HTERT RPE-1 (cell line): ENCODE measurements around the gene ABHD12.

Experiments used
- in situ Hi-C: fragments of 300-500 bp; cut with MboI; formaldehyde crosslinking; loops from 4 replicates; pipeline ENCODE4 v1.14.3; 2020; ENCODE audit warnings: low sequenced_read_pairs

The ABHD12 gene

DNA sequence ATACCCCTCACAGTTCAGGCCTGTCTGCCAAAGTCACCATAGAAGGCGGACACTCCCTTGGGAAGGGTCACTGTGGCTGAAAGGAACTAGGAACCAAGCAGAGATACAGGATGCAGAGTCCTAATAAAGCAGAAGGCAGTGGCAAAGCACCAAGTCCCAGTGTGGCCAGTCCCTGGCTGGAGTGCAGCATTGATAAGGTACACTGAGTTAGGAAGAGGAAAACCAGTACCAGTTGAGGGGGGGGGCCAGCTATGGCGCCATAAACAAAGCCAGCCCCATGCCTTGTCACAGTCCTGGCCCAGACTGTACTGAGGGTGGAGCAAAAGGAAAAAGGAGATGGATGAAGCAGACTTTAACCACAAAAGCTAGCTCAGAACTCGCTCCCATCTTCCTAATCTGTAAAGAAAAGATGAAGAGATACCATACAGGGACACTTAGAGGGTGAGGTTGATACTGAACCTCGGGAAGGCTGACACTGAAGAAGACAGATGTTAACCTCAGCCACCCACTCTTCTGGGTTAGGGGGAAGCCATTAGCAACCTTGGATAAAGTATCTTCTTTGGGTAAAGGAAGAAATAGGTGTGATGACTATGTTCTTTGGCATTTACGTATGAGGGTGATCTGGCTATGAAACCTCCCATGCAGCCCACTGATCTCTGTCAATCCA is 7.8 kb downstream of the ABHD12 start:
- in situ Hi-C loops, result no loop called here

DNA sequence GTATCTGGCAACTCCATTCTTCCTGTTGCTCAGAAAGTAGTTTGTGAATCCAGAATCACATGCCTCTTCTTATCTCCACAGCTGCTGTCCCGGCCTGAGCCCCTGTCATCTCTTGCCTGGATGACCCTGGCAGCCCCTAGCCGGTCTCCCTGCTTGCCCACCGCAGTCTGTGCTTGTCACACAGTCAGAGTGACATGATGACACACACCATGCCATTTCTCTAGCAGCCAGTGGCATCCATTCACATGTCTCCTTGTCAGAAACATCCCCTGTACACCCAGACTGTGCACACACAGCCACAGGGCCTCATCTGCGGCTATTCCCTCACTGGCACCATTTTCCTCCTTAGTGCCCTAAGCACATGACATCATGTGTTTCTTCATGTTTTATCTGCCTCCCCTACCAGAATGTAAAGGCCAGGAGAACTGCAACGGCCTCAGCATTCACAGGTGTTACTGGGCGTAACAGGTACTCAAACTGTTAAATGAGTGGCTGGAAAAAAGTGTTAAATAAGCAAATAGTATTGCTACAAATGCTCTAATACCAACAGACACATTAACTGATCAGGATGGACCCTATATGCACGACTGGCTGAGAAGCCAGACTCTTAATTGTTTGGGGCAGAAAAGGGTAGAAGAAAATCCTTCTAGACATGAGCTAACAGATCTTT is 9.6 kb downstream of the ABHD12 start:
- in situ Hi-C loops, result no loop called here

DNA sequence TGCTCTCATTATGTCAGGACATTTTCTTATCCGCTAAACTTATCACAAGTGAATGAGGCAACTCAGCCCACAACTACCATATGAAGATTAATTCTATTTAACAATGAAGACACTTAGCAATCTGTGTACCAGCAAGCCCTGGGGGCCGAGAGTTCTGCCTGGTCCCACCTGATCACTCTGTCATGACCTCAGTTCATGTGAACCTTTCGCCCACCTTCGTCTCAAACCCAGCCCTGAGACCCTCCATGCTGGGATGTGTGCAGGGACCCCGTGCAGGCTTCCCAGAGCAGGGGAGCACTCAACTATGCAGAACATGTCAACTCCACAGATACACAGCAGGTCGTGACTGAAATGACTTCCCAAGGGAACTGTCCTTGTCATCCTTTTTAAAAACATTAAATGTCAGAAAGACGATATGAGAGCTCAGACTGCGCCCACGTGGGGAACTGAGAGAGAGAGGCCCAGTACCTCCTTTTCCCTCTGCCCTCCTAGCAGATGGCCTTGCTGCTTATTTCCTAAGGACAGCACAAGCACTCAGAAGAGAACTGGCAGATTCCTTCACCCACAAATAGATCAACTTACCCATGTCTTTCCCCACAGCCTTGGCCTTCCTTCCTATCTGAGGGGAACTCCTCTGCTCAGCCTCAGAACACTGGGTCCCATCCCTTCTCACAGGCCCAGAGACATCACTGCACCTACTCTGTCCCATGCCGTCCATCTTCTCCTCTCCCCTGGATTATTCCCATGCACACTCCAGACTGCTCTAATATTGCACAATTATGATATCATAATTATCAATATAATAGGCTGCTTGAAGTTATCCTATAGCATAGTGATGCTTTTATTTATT is 11.5 kb downstream of the ABHD12 start:
- in situ Hi-C loops, result no loop called here

DNA sequence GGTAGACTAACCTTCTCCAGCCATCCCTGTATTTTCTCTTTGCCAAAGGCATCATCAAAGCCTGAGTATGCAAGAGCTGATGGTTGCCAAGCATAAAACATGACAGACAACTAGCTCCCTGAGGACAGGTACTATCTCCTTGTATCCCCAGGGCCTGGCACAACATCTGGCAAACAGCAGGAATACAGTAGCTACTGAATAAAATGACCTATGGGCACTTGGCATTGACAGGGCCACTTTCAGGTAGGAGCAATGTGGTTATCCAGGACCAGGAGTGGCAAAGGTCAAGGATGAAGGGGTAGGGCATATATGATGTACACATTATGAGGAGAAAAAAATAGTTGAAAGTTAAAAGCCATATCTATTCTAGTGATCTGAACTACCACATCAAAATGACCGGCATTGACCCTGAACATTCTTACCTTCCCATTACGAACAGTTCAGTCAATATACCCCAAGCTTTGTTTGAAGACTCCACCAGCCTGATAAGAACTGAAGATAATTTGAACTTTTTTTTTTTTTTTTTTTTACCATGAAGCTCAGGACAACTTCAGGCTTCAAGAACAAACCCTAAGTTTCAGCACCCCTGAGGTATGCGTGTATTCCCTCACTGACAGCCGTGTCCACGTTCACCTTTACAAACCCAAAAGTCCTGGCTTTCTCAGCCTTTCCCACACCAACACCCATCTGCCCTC is 12.3 kb downstream of the ABHD12 start:
- in situ Hi-C loops, result no loop called here

DNA sequence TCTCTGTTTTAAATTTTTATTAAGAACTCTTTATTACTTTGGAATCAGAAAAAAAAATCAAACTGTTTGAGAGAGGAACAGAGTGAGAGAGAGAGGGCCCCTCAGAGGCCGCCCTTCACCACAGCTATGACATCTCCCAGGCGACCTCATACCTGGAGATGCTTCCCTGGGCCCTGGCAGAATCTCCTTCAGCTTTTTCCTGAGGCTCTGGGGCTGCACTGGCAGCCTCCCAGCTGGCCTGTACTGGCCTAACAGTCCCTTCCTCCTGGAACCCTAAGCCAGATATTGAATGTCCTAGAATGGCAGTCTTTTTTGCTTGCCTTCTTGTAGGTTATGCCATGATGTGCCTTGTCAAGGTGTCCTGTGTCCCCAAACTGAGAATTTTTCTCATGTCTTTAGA is 13.7 kb downstream of the ABHD12 start:
- in situ Hi-C loops, result no loop called here

DNA sequence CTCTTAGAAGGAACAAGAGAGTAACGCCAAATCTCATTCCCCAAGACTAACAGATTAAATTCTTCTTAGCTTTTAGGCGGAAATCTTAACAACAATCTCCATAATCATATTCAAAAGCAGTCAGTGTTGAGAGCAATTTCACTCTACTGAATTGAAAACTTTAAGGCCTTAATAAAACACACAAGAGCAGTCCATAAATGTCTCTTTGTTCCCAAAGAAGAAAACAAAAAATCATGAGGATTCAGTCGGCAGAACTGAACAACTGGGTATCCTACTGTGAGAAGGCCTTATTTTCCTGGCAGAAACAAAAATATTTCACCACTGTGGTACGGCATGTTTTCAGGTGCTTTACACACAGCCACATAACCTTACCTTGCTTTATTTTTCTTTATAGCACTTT is 14.4 kb downstream of the ABHD12 start:
- in situ Hi-C loops, result no loop called here

DNA sequence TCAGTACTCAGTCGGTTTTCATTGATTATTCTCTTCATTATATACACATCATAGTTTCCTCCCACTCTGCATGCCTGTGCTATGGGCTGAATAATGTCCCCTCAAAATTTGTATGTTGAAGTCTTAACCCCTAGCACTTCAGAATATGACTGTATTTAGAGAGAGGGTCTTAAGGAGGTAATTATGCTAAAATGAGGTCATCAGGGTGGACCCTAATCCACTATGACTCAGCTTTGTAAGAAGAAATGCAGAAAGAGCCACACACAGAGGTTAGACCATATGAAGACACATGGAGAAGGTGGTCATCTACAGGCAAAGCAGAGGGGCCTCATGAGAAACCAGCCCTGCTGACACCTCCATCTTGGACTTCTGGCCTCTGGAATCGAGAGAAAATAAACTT is 15.8 kb downstream of the ABHD12 start:
- in situ Hi-C loops, result no loop called here

DNA sequence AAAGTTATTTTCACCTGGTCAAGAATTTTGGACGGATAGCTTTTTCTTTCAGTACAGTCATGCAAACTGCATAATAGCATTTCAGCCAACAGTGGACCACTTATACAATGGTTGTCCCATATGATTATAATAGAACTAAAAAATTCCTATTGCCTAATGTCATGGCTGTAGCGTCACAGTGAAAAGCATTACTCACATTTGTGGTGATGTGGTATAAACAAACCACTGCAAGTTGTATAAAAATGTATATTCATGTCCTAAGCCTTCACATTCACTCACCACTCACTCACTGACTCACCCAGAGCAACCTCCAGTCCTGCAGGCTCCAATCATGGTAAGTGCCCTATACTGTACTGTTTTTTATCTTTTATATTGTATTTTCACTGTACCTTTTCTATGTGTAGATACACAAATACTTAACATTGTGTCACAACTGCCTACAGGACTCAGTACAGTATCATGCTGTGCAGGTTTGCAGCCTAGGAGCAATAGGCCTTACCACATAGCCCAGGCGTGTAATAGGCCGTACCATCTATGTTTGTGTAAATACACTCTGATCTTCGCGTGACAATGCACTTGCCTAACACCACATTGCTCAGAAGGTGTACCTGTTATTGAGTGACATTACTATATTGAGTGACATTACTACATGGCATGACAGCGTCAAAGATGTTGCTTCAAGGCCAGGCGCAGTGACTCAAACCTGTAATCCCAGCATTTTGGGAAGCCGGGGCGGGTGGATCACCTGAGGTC is 17.9 kb downstream of the ABHD12 start:
- in situ Hi-C loops, result no loop called here

DNA sequence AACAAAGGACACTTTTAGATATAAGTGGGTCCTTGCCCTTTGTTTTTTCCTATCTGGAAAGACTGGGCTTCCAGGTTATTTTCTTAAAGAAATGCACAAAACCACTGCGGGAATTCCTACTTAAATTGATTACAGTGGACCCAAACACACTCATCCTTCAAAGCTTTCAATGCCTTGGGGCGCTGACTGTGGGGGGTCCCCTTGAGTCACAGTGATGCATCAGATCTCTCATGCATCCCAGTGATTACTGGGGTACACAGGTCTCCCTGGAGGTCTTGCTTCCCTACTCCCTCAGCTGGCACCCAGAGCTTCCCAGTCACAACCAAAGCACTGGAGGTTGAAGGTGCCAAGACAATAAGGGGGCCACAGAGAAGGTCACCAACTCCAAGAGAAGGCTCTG is 20.7 kb downstream of the ABHD12 start:
- in situ Hi-C loops, result no loop called here

DNA sequence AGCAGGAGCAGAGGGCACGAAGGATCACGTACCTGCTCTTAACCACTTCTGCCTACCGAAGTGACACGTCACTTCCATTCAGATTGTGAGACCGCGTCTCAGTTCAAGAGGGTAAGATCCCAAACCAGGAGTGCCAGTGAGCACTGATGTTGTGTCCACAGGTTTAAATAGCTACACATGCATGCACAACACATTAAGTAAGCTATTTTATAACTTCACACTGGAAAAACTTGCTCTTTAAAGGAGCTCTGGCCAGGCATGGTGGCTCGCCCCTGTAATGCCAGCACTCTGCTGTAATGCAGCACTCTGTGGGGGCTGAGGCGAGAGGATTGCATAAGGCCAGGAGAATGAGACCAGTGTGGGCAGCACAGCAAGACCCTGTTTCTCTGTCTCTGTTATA is 21.1 kb downstream of the ABHD12 start:
- in situ Hi-C loops, result no loop called here

DNA sequence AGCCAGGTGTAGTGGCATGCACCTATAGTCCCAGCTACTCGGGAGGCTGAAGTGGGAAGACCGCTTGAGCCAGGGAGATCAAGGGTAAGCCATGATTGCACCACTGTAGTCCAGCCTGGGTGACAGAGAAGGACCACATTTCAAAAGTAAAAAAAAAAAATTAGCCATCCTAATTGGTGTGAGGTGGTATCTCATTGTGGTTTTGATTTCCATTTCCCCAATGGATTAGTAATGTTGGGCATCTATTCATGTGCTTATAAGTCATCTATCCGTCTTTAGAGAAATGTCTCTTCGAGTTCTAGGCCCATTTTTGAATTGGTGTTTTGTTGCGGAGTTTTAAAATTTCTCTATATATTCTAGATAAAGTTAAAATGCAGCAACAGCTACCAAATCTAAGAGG is 21.7 kb downstream of the ABHD12 start:
- in situ Hi-C loops, result no loop called here

DNA sequence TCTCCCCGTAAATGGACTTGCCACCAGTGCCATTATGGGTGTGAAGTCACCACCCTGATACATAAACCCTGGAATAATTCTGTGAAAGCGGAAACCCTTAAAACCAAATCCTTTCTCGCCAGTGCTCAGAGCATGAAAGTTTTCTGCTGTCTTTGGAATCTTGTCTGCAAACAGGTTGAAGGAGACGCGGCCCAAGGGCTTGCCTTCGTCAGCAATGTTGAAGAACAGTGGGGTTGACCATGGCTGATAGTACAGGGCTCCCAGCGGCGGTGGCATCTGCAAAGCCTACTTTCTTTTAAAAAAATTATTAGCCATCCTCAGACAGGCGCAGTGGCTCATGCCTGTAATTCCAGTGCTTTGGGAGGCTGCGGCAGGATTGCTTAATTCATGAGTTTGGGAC is 22.1 kb downstream of the ABHD12 start:
- in situ Hi-C loops, result no loop called here

DNA sequence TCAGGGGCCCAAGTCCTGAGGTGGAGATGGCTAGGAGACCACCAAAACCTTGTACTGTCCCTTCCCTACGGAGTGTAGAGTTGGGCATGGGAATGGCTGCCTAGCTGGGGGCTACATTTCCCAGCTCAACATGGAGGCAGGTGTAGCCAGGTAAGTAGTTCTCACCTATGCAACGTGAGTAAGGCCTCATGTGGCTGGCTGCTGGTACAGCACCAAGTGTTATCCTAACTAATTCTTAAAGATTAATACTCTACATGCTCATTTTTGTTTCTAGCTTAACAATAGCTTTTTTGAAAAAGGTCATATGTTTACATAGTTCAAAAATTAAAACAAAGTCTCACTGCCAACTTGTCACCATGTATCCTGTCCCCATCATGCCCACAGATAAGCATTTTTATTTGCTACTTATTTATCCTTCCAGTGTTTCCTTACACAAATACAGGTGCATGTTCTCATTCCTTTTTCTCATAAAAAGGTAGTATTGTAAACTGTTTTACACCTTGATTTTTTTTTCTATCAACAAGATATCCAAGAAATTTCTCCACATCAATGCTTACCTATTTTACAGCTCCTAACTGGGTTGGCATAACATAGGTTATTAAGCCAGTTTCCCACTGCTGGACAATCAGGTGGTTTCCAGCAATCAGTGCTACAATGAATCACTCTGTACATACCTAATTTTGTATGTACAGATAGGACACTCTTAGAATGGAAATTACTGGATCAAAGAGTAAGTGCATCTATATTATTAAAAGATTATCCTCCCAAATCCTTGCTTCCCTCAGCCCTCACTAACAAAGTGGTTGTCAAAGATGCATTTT is 25.5 kb downstream of the ABHD12 start:
- in situ Hi-C loops, result no loop called here

DNA sequence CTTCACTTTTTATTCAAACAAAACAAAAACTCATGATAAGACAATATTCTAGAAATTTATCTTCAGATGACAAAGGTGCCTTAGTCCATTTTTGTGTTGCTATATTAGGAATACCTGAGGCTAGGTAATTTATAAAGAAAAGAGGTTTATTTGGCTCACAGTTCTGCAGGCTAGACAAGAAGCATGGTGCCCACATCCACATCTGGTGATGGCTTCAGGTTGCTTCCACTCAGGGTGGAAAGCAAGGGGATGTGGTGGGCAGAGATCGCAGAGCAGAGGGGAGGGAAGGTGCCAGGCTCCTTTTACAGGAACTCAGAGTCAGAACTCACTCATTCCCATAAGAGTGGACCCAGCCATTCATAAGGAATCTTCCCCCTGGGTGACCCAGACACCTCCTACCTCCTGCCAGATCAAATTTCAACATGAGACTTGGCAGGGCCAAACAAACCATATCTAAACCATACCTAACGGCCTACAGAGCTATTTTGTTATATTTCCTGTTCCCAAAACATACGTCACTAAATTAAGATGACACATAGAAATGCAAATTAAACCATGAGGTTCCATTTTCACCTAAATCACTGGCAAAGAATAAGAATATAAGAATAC is 26.4 kb downstream of the ABHD12 start:
- in situ Hi-C loops, result no loop called here

DNA sequence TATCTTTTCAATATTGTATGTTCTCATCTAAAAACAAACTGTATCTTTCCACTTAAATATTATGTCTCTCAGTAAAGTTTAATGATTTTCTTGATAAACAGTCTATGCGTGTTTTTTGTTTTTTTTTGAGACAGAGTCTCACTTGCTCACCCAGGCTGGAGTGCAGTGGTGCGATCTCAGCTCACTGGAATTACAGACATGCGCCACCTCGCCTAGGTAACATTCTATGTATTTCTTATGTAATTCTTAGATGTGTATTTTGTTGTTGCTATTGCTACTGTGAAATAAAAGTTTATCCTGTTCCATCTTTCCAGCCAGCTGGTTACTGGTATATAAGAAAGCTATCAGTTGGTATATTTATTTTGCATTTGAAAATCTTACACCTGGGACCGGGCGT is 29.4 kb downstream of the ABHD12 start:
- in situ Hi-C loops, result no loop called here

DNA sequence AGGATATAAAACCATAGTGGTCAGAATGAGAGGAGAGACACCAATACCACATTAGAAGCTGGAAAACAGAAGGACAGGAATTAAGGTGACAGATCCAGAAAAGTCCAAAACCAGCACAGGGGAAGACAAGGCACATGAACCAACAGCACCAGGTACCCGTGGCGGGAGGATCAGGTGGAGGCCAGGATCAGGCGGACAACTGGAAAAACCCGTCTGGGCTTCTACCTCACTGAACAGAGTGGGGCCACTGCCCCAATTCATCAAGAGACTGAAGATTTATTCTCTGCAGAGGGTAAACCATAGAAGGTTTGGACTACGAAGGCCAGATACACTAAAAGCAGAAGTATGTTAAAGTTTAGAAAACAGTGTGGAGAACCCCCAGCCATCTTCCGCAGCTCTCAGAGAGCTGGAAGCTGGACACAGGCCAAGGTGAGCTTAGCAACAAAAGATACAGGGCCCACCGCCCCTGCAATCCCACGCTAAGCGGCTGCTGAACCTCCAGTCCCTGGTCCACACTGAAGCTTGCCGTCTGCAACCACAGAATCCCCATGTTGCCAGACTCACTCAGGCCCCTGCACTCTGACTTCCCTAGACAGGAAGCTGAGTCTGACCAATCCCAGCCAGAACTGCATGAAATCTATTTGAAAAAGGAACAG is 29.9 kb downstream of the ABHD12 start:
- in situ Hi-C loops, result no loop called here

DNA sequence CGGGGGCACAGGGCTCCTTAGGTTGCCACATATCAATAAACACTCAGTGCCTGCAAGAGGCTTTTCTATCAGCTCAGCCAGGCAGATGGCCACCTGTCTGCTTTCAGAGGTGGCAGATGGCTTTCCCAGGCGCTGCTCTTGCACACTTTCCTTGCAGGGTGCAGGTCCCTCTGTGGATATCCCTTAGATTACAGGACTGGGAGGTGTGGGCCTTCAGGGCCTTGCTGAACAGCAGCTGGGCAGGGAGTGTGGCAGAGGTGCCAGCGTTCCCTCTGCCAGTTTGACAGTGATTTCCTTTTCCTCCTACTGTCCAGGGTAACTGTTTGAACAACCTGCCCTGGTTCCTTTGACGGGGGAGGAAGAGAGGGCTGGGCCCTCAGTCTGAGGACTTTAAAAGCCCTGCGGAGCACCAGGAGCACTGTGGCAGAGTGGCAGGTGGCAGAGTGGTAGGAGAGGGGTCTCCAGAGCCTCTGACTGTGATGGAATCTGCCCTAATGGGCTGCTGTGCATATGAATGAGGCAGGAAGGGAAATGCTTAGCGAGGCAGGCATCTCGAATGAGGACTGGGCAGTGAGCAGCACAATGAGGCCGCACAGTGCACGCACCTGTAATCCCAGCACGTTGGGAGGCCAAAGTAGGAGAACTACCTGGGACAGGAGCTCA is 34.2 kb downstream of the ABHD12 start:
- in situ Hi-C loops, result no loop called here

DNA sequence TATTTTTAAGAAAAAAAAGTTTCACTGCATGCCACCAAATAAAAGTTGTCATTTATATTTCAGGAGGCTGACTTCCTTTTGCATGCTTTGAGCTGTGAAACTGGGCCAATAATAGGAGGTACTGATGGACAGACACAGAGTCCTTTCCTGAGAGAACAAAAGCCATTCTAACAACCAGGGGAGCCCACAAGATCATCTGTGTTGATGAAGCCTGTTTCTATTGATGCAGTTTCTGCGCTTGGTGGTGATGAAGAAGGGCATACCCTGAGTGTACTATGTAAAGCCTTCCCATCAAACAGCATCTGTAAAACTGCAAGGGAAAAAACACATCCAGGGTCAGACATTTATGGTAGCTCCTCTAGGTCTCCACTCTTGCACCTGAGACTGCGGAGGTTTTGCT is 34.8 kb downstream of the ABHD12 start:
- in situ Hi-C loops, result no loop called here
